Prostate gland (tissue), 2 donors: ENCODE data around the gene CAMK1.

Experiments
- CTCF ChIP-seq, 4 experiments: fragments of 200-600 bp in 2 of 4; fragments of 450-650 bp in 2 of 4; sonication (generic) in 2 of 4; IDR thresholded peaks; 1 replicate in 3 of 4; 2 replicates in 1 of 4; pipeline ENCODE4 v1.5.1; 2016 to 2019; ENCODE audit warnings: antibody characterized with exemption in 4 of 4, mild to moderate bottlenecking in 2 of 4, moderate library complexity in 2 of 4
- POLR2A ChIP-seq: fragments of 450-650 bp; IDR thresholded peaks from one replicate; pipeline ENCODE4 v1.6.1; 2016; ENCODE audit warnings: antibody characterized with exemption, mild to moderate bottlenecking

DNA sequence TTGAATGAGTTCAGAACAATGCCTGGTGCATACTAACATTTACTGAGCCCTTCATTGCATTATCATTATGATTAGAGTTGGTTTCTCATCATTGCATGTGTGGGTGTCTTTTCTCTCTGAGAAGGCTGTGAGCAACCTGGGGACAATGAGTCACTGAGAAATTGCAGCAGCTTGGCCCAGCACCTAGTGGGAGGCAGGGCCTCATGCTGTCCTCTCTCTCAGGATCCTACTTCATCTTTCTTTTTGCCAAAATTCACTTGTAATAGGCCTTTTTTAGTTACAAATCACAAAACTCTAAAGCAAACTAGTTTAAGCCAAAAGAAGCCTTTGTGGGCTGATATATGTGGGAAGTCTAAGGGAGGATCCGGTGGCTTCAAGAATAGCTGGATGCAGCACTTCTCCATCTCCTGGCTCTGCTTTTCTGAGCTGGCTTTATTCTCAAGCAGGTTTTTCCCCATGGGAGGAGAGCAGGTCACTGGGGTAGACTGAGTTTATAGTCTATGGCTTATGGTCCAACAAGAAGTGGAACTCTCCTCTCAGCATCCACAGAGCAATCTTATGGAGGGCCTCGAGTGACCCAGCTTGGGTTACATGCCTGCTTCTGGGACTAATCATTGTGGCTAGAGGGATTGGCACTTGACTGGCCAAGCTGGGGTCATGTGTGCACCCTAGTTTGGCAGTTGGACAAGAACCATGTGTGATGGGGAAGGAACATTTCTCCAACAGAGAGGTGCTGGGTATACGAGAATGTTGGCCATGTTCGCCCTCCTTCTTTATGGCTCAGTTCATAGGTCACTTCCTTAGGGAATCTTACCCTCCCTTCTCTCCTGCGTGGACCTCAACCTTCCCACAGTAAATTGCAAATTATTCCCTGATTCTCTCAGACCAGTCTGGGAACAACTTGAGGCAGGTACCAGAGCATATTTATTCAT is 8.7 kb upstream of the CAMK1 start:
- no peak for TF ChIP-seq POLR2A
- TF ChIP-seq CTCF (IDR thresholded peaks at IDR 0.05): no peak
